Neutrophil (primary cell): ENCODE measurements around the gene POC1A.

Experiments used
- H3K27ac ChIP-seq: fragments of 200-600 bp; sonication (generic); 2 replicates; pipeline ENCODE4 v1.5.1; 2016; ENCODE audit warnings: mild to moderate bottlenecking, moderate library complexity
- H3K27me3 ChIP-seq: fragments of 200-600 bp; sonication (generic); 2 replicates; pipeline ENCODE4 v1.6.0; 2016; ENCODE audit warnings: mild to moderate bottlenecking
- H3K36me3 ChIP-seq: fragments of 200-600 bp; sonication (generic); 2 replicates; pipeline ENCODE4 v1.5.1; 2017
- H3K4me1 ChIP-seq, 2 experiments: fragments of 200-600 bp in 1 of 2; sonication (generic) in 1 of 2; 1 replicate in 1 of 2; 2 replicates in 1 of 2; pipeline versions ENCODE4 v1.5.1 to v1.6.1; 2013 to 2016; ENCODE audit warnings: low read depth in 1 of 2, low read length in 1 of 2, mild to moderate bottlenecking in 1 of 2, moderate library complexity in 1 of 2; ENCODE audit not compliant: control insufficient read depth in 1 of 2, insufficient read depth in 1 of 2
- H3K4me3 ChIP-seq, 2 experiments: fragments of 200-600 bp in 1 of 2; sonication (generic) in 1 of 2; 1 replicate in 1 of 2; 2 replicates in 1 of 2; pipeline ENCODE4 v1.5.1; 2013 to 2016; ENCODE audit warnings: low read depth in 1 of 2, low read length in 1 of 2, mild to moderate bottlenecking in 1 of 2, moderate library complexity in 1 of 2
- H3K9me3 ChIP-seq: fragments of 200-600 bp; sonication (generic); 2 replicates; pipeline ENCODE4 v1.5.1; 2016
- CTCF ChIP-seq: fragments of 200-600 bp; sonication (generic); IDR thresholded peaks from 2 replicates; pipeline ENCODE4 v1.5.1; 2016; ENCODE audit warnings: antibody characterized with exemption

The POC1A gene

GRCh38 chr3:52072471-52072870 is 81.8 kb downstream of the POC1A start:
- TF ChIP-seq CTCF = no peak
- no peak overlapping the region for H3K4me3 ChIP-seq
- H3K27me3 ChIP-seq = no peaks in the 10 kb centered on the region
- peaks cover 19% of the 10 kb centered on the region in 2 experiments for H3K4me1 ChIP-seq
- no peaks in the 10 kb centered on the region for H3K9me3 ChIP-seq
- no peak overlapping the region for H3K27ac ChIP-seq
- H3K36me3 ChIP-seq = peaks cover 17% of the 10 kb centered on the region

- H3K9me3 ChIP-seq = no peaks in the 10 kb centered on the region
- no peak overlapping the region for H3K4me3 ChIP-seq
- peaks cover 19% of the 10 kb centered on the region in 2 experiments for H3K4me1 ChIP-seq
- no peak for TF ChIP-seq CTCF
- H3K27ac ChIP-seq = no peak overlapping the region
- H3K36me3 ChIP-seq = peaks cover 17% of the 10 kb centered on the region
- H3K27me3 ChIP-seq = no peaks in the 10 kb centered on the region
These were observed 82.2 kb downstream of the POC1A start for GRCh38 chr3:52072020-52072419.

- H3K4me3 ChIP-seq = no peak overlapping the region
- no peak for TF ChIP-seq CTCF
- H3K27ac ChIP-seq = peak overlapping the region; percentile 53
- H3K9me3 ChIP-seq = no peaks in the 10 kb centered on the region
- H3K4me1 ChIP-seq = peaks cover 19% of the 10 kb centered on the region in 2 experiments
- H3K36me3 ChIP-seq = peaks cover 17% of the 10 kb centered on the region
- no peaks in the 10 kb centered on the region for H3K27me3 ChIP-seq
These were observed 83.2 kb downstream of the POC1A start for GRCh38 chr3:52070724-52071621.

- Histone ChIP-seq H3K4me1 (peaks cover 19% of the 10 kb centered on the region in 2 experiments), H3K4me3 (no peak overlapping the region), H3K27me3 (no peaks in the 10 kb centered on the region), H3K27ac (no peak overlapping the region), H3K9me3 (no peaks in the 10 kb centered on the region), H3K36me3 (peaks cover 17% of the 10 kb centered on the region)
- no peak for TF ChIP-seq CTCF
These were observed 84.4 kb downstream of the POC1A start for GRCh38 chr3:52069855-52070254.

DNA sequence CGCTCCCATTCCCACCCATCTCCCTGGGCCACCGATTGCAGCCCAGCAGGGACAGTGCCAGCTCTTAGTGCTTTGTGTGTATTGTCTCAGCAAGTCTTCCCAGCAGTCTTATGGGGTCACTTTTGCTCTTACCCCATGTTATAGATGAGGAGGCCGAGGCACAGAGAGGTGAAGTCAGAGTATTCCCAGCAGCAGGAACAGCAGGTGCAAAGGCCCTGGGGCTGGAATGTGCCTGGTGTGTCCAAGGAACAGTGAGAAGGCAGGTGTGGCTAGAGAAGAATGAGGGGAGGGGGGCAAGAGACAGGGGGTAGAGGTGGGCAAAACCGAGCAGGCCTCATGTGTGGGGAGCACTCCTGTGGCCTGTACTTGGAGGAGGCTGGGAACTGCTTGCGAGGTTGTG is 85.1 kb downstream of the POC1A start:
- no peak overlapping the region for H3K27ac ChIP-seq
- H3K4me1 ChIP-seq = peaks cover 19% of the 10 kb centered on the region in 2 experiments
- TF ChIP-seq CTCF = no peak
- no peaks in the 10 kb centered on the region for H3K9me3 ChIP-seq
- H3K4me3 ChIP-seq = no peak overlapping the region
- H3K36me3 ChIP-seq = peaks cover 10% of the 10 kb centered on the region
- H3K27me3 ChIP-seq = no peaks in the 10 kb centered on the region
